IPS-15b (cell line): ENCODE data around the gene DTD2.
A peak's percentile ranks its signal among the peaks of the same experiment; 100 is the strongest.

Source experiments
- H3K27me3 ChIP-seq: one replicate; pipeline ENCODE4 v1.6.1; 2013; ENCODE audit warnings: low read length; ENCODE audit not compliant: control insufficient read depth, insufficient read depth
- H3K36me3 ChIP-seq: one replicate; pipeline ENCODE4 v1.6.1; 2013; ENCODE audit warnings: low read length; ENCODE audit not compliant: control insufficient read depth, insufficient read depth
- H3K4me1 ChIP-seq: one replicate; pipeline ENCODE4 v1.6.1; 2013; ENCODE audit warnings: mild to moderate bottlenecking, low read length; ENCODE audit not compliant: control insufficient read depth, insufficient read depth
- H3K4me3 ChIP-seq: one replicate; pipeline ENCODE4 v1.5.1; 2013; ENCODE audit warnings: low read depth, low read length
- H3K9ac ChIP-seq: one replicate; pipeline ENCODE4 v1.6.1; 2013; ENCODE audit warnings: low read depth, mild to moderate bottlenecking, low read length
- H3K9me3 ChIP-seq: one replicate; pipeline ENCODE4 v1.6.1; 2013; ENCODE audit warnings: mild to moderate bottlenecking, low read length; ENCODE audit not compliant: control insufficient read depth, insufficient read depth

Gene DTD2

DNA sequence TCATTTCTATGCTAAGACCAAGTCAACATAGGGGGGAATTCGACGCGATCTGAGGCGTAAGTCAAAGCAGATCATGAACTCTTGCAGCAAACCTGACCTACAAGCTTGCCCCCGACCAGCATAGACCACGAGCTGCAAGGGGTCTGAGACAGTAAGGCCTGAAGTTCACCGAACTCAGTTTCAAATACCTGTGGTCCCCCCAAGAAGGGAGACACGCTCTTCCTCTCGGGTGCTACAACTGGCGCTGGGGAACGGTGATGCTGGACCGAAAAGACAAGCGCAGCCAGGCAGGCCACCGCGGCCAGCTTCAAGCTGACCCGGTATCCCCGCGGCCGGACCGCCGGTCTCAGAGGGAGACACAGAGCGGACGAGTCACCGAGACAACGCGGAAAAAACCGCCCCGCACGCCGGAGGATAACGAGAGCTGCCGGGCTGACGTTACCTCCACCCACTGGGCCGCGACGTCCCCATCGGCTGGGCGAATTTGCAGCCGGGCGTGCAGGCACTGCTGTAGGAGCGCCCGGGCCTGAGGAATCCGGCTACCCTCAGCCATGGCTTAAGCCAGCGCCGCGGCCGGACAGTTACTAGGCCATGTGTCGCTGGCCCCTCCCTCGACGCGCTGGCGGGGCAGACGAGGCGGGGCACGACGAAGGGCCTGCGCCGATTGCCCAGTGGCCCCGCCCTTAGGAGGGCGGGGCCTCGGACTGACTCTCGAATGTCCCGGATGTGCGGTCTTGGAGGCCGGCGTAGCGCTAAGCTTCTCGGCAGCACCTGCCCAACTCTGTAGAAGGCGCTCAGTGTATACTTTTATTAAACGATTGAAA, at the start of gene DTD2:
DTD2 (minus strand) TSS at position 666 of the 824 bp plus-strand sequence; CDS start at position 553, 113 bp downstream.
- peak within 1 kb of the TSS; percentile 83 for H3K4me3 ChIP-seq

DNA sequence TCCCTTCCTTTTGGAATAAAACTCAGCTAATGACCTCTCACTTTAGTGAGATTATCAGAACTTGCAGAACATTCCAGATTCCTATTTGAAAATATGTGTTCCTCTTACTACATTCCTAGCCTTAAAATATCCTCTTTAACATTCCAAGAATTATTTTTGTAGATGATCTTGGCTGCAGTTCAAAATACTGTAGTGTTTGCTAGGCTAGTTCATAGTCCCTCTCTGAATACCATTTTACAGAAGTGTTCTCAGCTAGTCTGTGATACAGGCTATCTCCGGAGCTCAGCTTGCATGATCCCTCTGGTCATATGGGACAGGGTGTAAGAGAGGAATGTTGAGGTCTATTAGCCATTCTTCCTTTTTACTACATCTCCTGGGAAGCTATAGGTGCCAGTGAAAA, 48.1 kb upstream of the DTD2 start:
- no peak overlapping the region for H3K9ac ChIP-seq
- no peaks in the 10 kb centered on the region for H3K4me1 ChIP-seq
- H3K27me3 ChIP-seq, result no peaks in the 10 kb centered on the region
- H3K4me3 ChIP-seq, result no peak overlapping the region
- H3K9me3 ChIP-seq, result no peaks in the 10 kb centered on the region
- no peaks in the 10 kb centered on the region for H3K36me3 ChIP-seq

More for the DNA sequence above, at the start of gene DTD2:
- no peaks in the 10 kb centered on the region for H3K27me3 ChIP-seq
- no peaks in the 10 kb centered on the region for H3K36me3 ChIP-seq
- no peaks in the 10 kb centered on the region for H3K9me3 ChIP-seq
- peak within 1 kb of the TSS; percentile 63 for H3K9ac ChIP-seq
- no peaks in the 10 kb centered on the region for H3K4me1 ChIP-seq

DNA sequence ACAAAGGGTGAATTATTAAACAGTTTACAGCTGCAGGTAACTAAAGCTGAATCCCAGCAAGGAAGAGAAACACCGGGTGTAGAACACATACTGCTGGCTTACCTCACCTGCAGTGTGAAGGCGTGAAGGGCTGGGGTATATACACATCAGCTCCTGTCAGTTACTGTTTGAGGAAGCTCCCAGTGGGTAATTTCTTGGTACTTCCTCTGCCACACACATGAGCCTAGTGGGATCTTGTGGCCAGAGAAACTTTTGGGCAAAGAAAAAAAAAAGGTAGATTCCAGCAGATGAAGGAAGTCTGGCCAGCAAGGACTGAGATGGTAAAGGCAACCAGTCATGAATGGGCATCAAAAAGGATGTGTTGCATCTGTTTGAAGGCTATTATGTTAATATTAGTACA, 44.6 kb upstream of the DTD2 start:
- H3K4me1 ChIP-seq, result no peaks in the 10 kb centered on the region
- no peaks in the 10 kb centered on the region for H3K36me3 ChIP-seq
- no peaks in the 10 kb centered on the region for H3K27me3 ChIP-seq
- H3K9ac ChIP-seq, result no peak overlapping the region
- no peak overlapping the region for H3K4me3 ChIP-seq
- no peaks in the 10 kb centered on the region for H3K9me3 ChIP-seq

DNA sequence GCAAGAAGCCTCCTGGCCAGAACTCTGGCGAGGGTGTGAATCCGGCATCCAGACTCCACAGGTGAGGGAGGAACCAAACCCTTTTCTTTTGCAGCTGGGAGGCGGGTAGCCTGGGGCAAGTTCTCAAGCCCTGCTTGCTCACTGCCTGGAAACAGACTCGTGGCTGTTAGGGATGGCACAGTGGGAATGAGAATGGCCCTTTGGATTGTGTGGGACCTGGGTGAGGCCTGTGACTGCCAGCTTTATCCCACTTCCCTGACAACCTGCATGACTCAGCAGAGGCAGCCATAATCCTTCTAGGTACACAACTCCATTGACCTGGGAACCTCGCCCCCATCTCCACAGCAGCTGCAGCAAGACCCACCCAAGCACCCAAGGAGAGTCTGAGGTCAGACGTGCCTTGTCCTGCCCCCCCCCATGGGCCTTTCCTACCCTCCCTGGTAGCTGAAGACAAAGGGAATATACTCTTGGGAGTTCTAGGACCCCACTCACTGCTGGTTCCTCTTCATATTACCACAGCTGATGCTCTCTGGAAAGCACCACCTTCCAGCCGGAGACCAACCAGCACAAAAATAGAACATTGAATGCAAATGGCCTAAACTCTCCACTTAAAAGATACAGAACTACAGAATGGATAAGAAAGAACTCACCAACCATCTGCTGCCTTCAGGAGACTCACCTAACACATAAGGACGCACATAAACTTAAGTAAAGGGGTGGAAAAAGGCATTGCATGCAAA, 35.6 kb upstream of the DTD2 start:
- no peaks in the 10 kb centered on the region for H3K4me1 ChIP-seq
- no peaks in the 10 kb centered on the region for H3K36me3 ChIP-seq
- H3K4me3 ChIP-seq, result no peak overlapping the region
- no peak overlapping the region for H3K9ac ChIP-seq
- no peaks in the 10 kb centered on the region for H3K27me3 ChIP-seq
- no peaks in the 10 kb centered on the region for H3K9me3 ChIP-seq

DNA sequence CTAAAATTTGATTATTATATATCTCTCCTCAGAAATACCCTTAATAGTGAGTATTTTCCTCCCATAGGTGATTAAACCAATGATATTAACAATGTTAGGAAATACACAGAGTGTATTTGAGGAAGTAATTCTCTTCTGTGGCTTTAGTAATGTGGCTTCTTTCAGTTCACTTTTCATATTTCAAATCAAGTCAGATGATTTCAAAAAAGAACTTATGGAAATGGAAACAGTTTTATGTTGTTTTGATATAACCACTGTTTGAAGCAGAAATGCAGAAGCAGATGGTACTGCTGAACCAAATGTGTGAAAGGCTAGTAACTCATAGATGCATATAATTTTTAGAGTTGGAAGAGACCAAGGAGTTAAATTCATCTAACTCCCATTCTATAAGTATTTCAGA, 32.4 kb upstream of the DTD2 start:
- no peaks in the 10 kb centered on the region for H3K9me3 ChIP-seq
- H3K4me1 ChIP-seq, result no peaks in the 10 kb centered on the region
- H3K9ac ChIP-seq, result no peak overlapping the region
- H3K36me3 ChIP-seq, result no peaks in the 10 kb centered on the region
- H3K4me3 ChIP-seq, result no peak overlapping the region
- H3K27me3 ChIP-seq, result no peaks in the 10 kb centered on the region

DNA sequence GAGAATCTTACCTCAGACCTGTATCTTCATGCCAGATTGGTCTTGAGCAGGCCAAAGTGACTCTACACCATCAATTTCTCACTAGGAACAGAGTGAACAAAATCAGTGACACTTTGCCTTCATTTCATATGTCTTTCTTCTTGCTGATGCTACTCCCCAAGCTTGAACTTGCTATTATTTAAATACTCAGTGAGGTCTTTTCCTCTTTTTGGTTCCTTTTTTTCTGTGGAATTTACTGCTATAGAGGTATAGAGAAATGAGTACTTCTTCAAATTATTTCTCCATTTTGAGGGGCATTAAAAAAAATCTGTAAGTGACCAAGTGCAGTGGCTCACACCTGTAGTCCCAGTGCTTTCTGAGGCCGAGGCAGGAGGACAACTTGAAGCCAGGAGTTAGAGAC, 30.6 kb upstream of the DTD2 start, which contains the start of gene GPR33:
GPR33 (minus strand) TSS at position 154 of the 400 bp plus-strand sequence. CDS start 4,074 bp downstream, outside the sequence.
- Histone ChIP-seq H3K4me1 (no peaks in the 10 kb centered on the region), H3K27me3 (no peaks in the 10 kb centered on the region), H3K9me3 (no peaks in the 10 kb centered on the region)

DNA sequence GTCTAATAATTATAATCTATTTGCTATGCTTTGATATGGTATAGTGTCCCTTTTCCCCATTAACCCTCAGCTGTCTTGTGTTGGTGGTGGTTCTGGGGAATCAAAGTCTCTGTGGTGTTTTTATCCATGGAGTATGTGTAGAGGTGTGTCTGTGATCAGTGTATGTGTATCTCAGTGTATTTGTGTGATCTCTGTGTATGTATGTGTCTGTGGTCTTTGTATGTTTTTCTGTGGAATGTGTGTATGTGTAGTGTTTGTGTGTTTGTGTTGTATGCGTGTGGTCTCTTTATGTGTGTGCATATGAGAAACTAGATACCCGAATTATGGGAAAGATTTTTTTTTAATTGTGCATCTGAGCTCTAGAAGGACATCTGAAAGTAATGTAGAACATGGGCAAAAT, 29.5 kb upstream of the DTD2 start:
- no peaks in the 10 kb centered on the region for H3K27me3 ChIP-seq
- no peaks in the 10 kb centered on the region for H3K4me1 ChIP-seq
- H3K9ac ChIP-seq, result no peak overlapping the region
- H3K9me3 ChIP-seq, result no peaks in the 10 kb centered on the region
- no peak overlapping the region for H3K4me3 ChIP-seq
- no peaks in the 10 kb centered on the region for H3K36me3 ChIP-seq

More for the DNA sequence above, 30.6 kb upstream of the DTD2 start, which contains the start of gene GPR33:
- H3K36me3 ChIP-seq, result no peaks in the 10 kb centered on the region
- no peak within 1 kb of the TSS for H3K9ac ChIP-seq
- no peak within 1 kb of the TSS for H3K4me3 ChIP-seq

DNA sequence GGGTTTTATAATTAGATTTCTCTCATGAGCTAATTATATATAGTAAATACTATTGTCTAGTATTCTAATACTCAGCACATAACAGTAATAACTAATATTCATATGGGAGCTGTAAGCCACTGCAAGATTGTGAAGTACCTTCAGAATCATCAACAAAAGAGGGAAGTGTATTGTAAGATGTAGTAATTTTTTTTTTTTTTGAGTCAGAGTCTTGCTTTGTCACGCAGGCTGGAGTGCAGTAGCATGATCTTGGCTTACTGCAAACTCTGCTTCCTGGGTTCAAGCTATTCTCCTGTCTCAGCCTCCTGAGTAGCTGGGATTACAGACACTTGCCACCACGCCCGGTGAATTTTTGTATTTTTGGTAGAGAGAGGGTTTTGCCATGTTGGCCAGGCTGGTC, 27.4 kb upstream of the DTD2 start:
- no peaks in the 10 kb centered on the region for H3K36me3 ChIP-seq
- no peak overlapping the region for H3K4me3 ChIP-seq
- no peak overlapping the region for H3K9ac ChIP-seq
- no peaks in the 10 kb centered on the region for H3K4me1 ChIP-seq
- H3K9me3 ChIP-seq, result no peaks in the 10 kb centered on the region
- no peaks in the 10 kb centered on the region for H3K27me3 ChIP-seq

DNA sequence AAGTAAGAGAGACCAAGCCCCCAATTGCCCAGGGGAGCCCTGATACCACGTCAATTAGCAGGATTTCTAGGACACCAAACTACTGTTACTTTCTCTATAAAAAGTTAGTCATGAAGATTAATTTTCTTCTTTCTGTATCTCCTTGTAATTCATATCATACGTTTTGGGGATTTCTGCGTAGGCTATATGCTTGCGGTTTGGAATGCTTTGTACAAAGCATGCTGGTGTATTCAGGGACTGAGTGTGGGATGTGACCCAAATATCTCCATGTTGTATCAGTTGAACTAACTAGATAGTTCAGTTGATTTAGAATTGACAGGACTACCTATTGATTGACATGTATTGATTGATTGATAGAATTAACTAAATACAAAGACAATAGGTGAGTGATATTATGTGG, 22.9 kb upstream of the DTD2 start:
- H3K27me3 ChIP-seq, result no peaks in the 10 kb centered on the region
- H3K36me3 ChIP-seq, result no peaks in the 10 kb centered on the region
- H3K4me1 ChIP-seq, result no peaks in the 10 kb centered on the region
- H3K4me3 ChIP-seq, result no peak overlapping the region
- no peaks in the 10 kb centered on the region for H3K9me3 ChIP-seq
- H3K9ac ChIP-seq, result no peak overlapping the region

DNA sequence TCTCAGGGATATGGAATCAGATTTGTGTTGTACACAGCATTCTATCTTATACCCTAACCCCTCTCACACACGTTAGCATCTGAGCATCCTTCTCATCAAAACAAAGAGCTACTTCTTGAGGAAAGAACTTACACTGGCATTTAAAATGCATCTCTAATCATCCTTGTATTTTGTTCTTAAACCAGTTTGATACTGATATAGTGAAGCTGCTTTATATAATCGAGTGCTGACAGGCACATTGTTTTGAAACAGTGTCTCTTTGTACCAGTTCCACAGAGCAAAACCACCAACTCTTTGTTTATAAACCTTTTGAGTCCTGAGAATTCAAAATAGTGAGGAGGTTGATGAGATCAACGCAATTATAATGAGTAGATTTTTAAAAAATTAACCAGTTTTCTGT, 21.7 kb upstream of the DTD2 start:
- Histone ChIP-seq H3K27me3 (no peaks in the 10 kb centered on the region), H3K9ac (no peak overlapping the region), H3K4me1 (no peaks in the 10 kb centered on the region), H3K9me3 (no peaks in the 10 kb centered on the region), H3K36me3 (no peaks in the 10 kb centered on the region), H3K4me3 (no peak overlapping the region)

DNA sequence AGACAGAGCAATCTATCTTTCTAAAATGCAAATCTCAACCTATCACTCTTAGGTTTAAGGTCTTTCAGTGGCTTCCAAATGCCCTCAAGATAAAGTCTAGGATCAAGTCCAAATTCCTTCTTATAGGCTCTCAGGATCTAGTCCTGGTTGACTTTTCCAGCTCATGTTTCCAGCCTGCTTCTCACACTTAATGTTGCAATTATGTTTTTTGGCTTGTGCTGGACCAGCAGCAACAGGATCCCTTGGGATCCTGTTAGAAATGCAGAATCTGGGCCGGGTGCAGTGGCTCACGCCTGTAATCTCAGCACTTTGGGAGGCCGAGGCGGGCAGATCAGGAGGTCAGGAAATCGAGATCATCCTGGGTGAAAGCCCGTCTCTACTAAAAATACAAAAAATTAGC, 19.9 kb upstream of the DTD2 start:
- Histone ChIP-seq H3K9me3 (no peaks in the 10 kb centered on the region), H3K27me3 (no peaks in the 10 kb centered on the region), H3K4me1 (no peaks in the 10 kb centered on the region), H3K4me3 (no peak overlapping the region), H3K36me3 (no peaks in the 10 kb centered on the region), H3K9ac (no peak overlapping the region)
